HepG2 (cell line): Measurements from ENCODE around the gene IRS4. TPM values are rescaled to one million over a fixed set of nuclear protein-coding genes. Genes with fewer than 3 reads are reported as not detected.
A peak's percentile ranks its signal among the peaks of the same experiment; 100 is the strongest.

Experiments used
- ATAC-seq: fragments of 200-7000 bp; cut with Tn5 transposase; 3 replicates; pipeline ENCODE4 v1.9.1; 2020; ENCODE audit warnings: mild to moderate bottlenecking, moderate library complexity
- BruUV-seq: library from RNA; stranded (reverse); fragments of 400-500 nt; replicated peaks from 2 replicates; lab custom pipeline; 2021; lab: Mats Ljungman, UMichigan
- CTCF ChIA-PET: fragments of 300-600 bp; formaldehyde crosslinking; extraction: SDS; loops from one replicate; lab custom pipeline; 2021; ENCODE audit warnings: low total read pairs, inconsistent platforms, low intra/inter-chr PET ratio; lab: Yijun Ruan, JAX
- POLR2A ChIA-PET: fragments of 350-600 bp; sonication (Branson Sonifier 250); formaldehyde crosslinking; loops from one replicate; lab custom pipeline; 2020; ENCODE audit warnings: antibody characterized with exemption, inconsistent platforms; lab: Yijun Ruan, JAX
- DNase-seq: peaks from one replicate; pipeline ENCODE4 v3.0.0-alpha.2; 2015; ENCODE audit warnings: low spot score
- FAIRE-seq: peaks from 3 replicates; lab custom pipeline; 2011; peaks lifted over from hg19 to GRCh38; lab: Jason Lieb, UNC
- H2AFZ ChIP-seq: one replicate; pipeline ENCODE4 v1.6.1; 2011; ENCODE audit warnings: low read length, inconsistent platforms
- H3K27ac ChIP-seq: fragments of 300-600 bp; 3 replicates; pipeline ENCODE4 v1.8.0; 2011; ENCODE audit warnings: mixed run types, mild to moderate bottlenecking, mixed read lengths, low read length, inconsistent platforms; ENCODE audit not compliant: insufficient read depth; ENCODE audit errors: extremely low read length
- H3K27me3 ChIP-seq, 2 experiments: fragments of 200-600 bp in 1 of 2; 2 replicates in 1 of 2; 3 replicates in 1 of 2; pipeline versions ENCODE4 v1.6.0 to v1.8.0; 2011; ENCODE audit warnings: low read length in 2 of 2, mild to moderate bottlenecking in 2 of 2, moderate library complexity in 2 of 2, inconsistent platforms in 1 of 2; ENCODE audit not compliant: insufficient read depth in 2 of 2, control insufficient read depth in 1 of 2
- H3K36me3 ChIP-seq, 2 experiments: fragments of 200-600 bp in 1 of 2; replicated peaks in 1 of 2; 2 replicates in 1 of 2; 3 replicates in 1 of 2; pipeline versions ENCODE4 v1.5.1 to v1.8.0; 2011; ENCODE audit warnings: low read length in 2 of 2, inconsistent platforms in 1 of 2; ENCODE audit not compliant: insufficient read depth in 2 of 2, control insufficient read depth in 1 of 2
- H3K4me1 ChIP-seq: 2 replicates; pipeline ENCODE4 v1.5.1; 2012; ENCODE audit warnings: low read length, inconsistent platforms; ENCODE audit not compliant: insufficient read depth
- H3K4me2 ChIP-seq: 2 replicates; pipeline ENCODE4 v1.6.0; 2011; ENCODE audit warnings: low read depth, low read length, inconsistent platforms
- H3K4me3 ChIP-seq, 3 experiments: fragments of 200-600 bp in 1 of 3; sonication (generic), shearing (Covaris generic) in 1 of 3; replicated peaks in 1 of 3; 2 replicates each; pipeline ENCODE4 v1.5.1; 2011 to 2016; ENCODE audit warnings: low read length in 3 of 3, inconsistent platforms in 2 of 3, low read depth in 2 of 3, mild to moderate bottlenecking in 2 of 3, control low read depth in 1 of 3, mixed read lengths in 1 of 3; ENCODE audit not compliant: insufficient read depth in 1 of 3
- H3K79me2 ChIP-seq: one replicate; pipeline ENCODE4 v1.6.1; 2011; ENCODE audit warnings: low read length, inconsistent platforms; ENCODE audit not compliant: insufficient read depth
- H3K9ac ChIP-seq: 2 replicates; pipeline ENCODE4 v1.6.0; 2011; ENCODE audit warnings: mild to moderate bottlenecking, low read depth, low read length, inconsistent platforms; ENCODE audit not compliant: insufficient read depth
- H3K9me3 ChIP-seq: 2 replicates; pipeline ENCODE4 v1.5.1; 2012; ENCODE audit warnings: mild to moderate bottlenecking, low read length
- H4K20me1 ChIP-seq: 2 replicates; pipeline ENCODE4 v1.6.0; 2011; ENCODE audit warnings: inconsistent platforms, mild to moderate bottlenecking, low read length, moderate library complexity; ENCODE audit not compliant: insufficient read depth
- ELK4 ChIP-seq: sonication (generic); formaldehyde crosslinking; IDR thresholded peaks from 2 replicates; pipeline ENCODE4 v1.9.0; 2021; ENCODE audit warnings: missing genetic modification reagents, borderline replicate concordance
- KMT2B ChIP-seq: IDR thresholded peaks from 2 replicates; pipeline ENCODE4 v1.6.1; 2016; ENCODE audit warnings: missing genetic modification reagents, missing compliant biosample characterization
- MAZ ChIP-seq, 2 experiments: sonication (generic) in 1 of 2; formaldehyde crosslinking in 1 of 2; IDR thresholded peaks; 2 replicates each; pipeline versions ENCODE4 v1.5.0 to v1.6.1; 2012 to 2020; ENCODE audit warnings: low read depth in 2 of 2, mild to moderate bottlenecking in 2 of 2, borderline replicate concordance in 1 of 2, improper control_type of control experiment in 1 of 2, low read length in 1 of 2, missing genetic modification reagents in 1 of 2, moderate library complexity in 1 of 2
- MEF2D ChIP-seq: sonication (generic); formaldehyde crosslinking; IDR thresholded peaks from 2 replicates; pipeline ENCODE4 v1.5.1; 2020; ENCODE audit warnings: mild to moderate bottlenecking, missing genetic modification reagents
- PAWR ChIP-seq: sonication (generic); formaldehyde crosslinking; IDR thresholded peaks from 2 replicates; pipeline ENCODE4 v1.4.0; 2020; ENCODE audit warnings: missing genetic modification reagents, mild to moderate bottlenecking, borderline replicate concordance
- PCBP1 ChIP-seq: fragments of 200-400 bp; formaldehyde crosslinking; IDR thresholded peaks from 2 replicates; pipeline ENCODE4 v1.6.1; 2017; ENCODE audit warnings: mild to moderate bottlenecking, low read depth, low read length, borderline replicate concordance
- PHF20 ChIP-seq: sonication (generic); formaldehyde crosslinking; IDR thresholded peaks from 2 replicates; pipeline ENCODE4 v1.5.0; 2020; ENCODE audit warnings: mild to moderate bottlenecking, missing genetic modification reagents
- SP5 ChIP-seq: IDR thresholded peaks from 2 replicates; pipeline ENCODE4 v1.6.1; 2016; ENCODE audit warnings: low read depth, borderline replicate concordance
- SUZ12 ChIP-seq: fragments of 150-350 bp; IDR thresholded peaks from 2 replicates; pipeline ENCODE4 v1.6.1; 2014; ENCODE audit warnings: low read depth, low read length
- THYN1 ChIP-seq: sonication (generic); formaldehyde crosslinking; IDR thresholded peaks from 2 replicates; pipeline ENCODE4 v1.8.1; 2023; ENCODE audit warnings: low read depth, mild to moderate bottlenecking, moderate library complexity, missing genetic modification reagents, borderline replicate concordance
- ZC3H13 ChIP-seq: sonication (generic); formaldehyde crosslinking; IDR thresholded peaks from 2 replicates; pipeline ENCODE4 v1.8.1; 2023; ENCODE audit warnings: mild to moderate bottlenecking, missing genetic modification reagents, moderate library complexity
- ZNF264 ChIP-seq: sonication (generic); formaldehyde crosslinking; IDR thresholded peaks from 2 replicates; pipeline ENCODE4 v1.4.0; 2020; ENCODE audit warnings: missing genetic modification reagents
- ZNF337 ChIP-seq: sonication (generic); formaldehyde crosslinking; IDR thresholded peaks from 2 replicates; pipeline ENCODE4 v1.5.1; 2020; ENCODE audit warnings: missing genetic modification reagents, low read depth, mild to moderate bottlenecking, borderline replicate concordance
- ZNF552 ChIP-seq: sonication (generic); formaldehyde crosslinking; IDR thresholded peaks from 2 replicates; pipeline ENCODE4 v1.9.0; 2022; ENCODE audit warnings: missing genetic modification reagents, mild to moderate bottlenecking, borderline replicate concordance
- ZNF784 ChIP-seq: sonication (generic); formaldehyde crosslinking; IDR thresholded peaks from 2 replicates; pipeline ENCODE4 v1.5.1; 2020; ENCODE audit warnings: missing genetic modification reagents, mild to moderate bottlenecking, borderline replicate concordance
- WGBS: methylation state at CpG from one replicate; pipeline ENCODE4 v1.1.6; 2017; ENCODE audit warnings: low lambda C conversion rate; 5-methylcytosine and 5-hydroxymethylcytosine counted together
- in situ Hi-C: cut with HindIII; loops from 2 replicates; pipeline ENCODE4 v1.10.0; 2017; ENCODE audit warnings: low pct_unique_long_range_greater_than_20kb; ENCODE audit not compliant: extremely low pct_ligation_motif_present
- intact Hi-C: fragments of 100-400 bp; cut with micrococcal nuclease; formaldehyde crosslinking; loops from one replicate; pipeline ENCODE4 v1.10.0; 2022; ENCODE audit not compliant: unreplicated experiment
- polyA plus RNA-seq, 8 experiments: library from polyadenylated mRNA; depleted of rRNA in 3 of 8; stranded (reverse) in 7 of 8; unstranded in 1 of 8; fragments of >200 nt; fragmentation: Illumina TruSeq in 4 of 8; extraction: Trizol in 4 of 8; gene quantifications; 2 replicates each; pipeline versions ENCODE4 v1.2.1 to v1.2.3, GENCODE V29; 2011 to 2016; ENCODE audit warnings: low read depth in 4 of 8, missing spikeins in 1 of 8, mixed read lengths in 1 of 8; ENCODE audit not compliant: insufficient read depth in 1 of 8
- total RNA-seq, 5 experiments: library from RNA; depleted of rRNA; stranded (reverse); fragments of >200 nt; fragmentation: Illumina TruSeq; extraction: Trizol; gene quantifications; 2 replicates each; pipeline ENCODE4 v1.2.3, GENCODE V29; 2016; ENCODE audit warnings: low read depth in 1 of 5
- TF ChIP-seq, protein P1 (sequence below): sonication (generic); formaldehyde crosslinking; IDR thresholded peaks from 2 replicates; pipeline ENCODE4 v1.8.1; 2023; ENCODE audit warnings: missing genetic modification reagents, inconsistent platforms, borderline replicate concordance

IRS4 gene
- total and polyA plus RNA-seq, 2 of the 13 experiments (the other 11 are each of a cell fraction or from before 2014, with no cell fraction given), result not detected

DNA sequence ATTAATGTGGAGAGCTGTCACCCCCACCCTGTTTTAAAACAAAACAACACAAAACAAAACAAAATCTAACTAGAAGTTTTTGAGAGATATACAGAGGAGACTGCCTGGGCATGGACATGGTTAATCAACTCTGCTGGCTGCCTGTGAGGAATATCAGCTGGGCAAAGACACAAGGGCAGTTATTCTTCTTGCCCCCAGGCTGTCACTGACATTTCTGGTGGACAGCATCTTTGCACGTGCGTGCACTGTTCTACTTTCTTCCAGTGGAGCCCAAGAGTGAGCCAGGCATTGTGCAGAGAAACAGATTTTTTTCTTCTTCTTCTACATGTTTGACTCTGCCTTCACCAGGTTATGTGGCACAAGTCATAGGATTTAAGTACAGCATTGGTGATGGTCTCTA is 13.8 kb downstream of the IRS4 start:
- CTCF ChIA-PET, result no interaction called here
- H3K4me3 ChIP-seq, result no peak overlapping the region
- POLR2A ChIA-PET, result no interaction called here
- no peak for DNase-seq
- in situ Hi-C loops, result no loop called here
- H3K9ac ChIP-seq, result no peak overlapping the region
- no peak overlapping the region for H2AFZ ChIP-seq
- H3K79me2 ChIP-seq, result no peaks in the 10 kb centered on the region
- no peak overlapping the region for H3K27ac ChIP-seq
- WGBS, result no CpG with 5 or more reads among the region's 2 CpGs
- TF ChIP-seq SP5 (CRISPR knock-in tag) (no peak), KMT2B (no peak), MEF2D (no peak)
- TF ChIP-seq, protein P1, sequence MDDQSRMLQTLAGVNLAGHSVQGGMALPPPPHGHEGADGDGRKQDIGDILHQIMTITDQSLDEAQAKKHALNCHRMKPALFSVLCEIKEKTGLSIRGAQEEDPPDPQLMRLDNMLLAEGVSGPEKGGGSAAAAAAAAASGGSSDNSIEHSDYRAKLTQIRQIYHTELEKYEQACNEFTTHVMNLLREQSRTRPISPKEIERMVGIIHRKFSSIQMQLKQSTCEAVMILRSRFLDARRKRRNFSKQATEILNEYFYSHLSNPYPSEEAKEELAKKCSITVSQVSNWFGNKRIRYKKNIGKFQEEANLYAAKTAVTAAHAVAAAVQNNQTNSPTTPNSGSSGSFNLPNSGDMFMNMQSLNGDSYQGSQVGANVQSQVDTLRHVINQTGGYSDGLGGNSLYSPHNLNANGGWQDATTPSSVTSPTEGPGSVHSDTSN (CRISPR knock-in tag), result no peak
- TF ChIP-seq, all 625 proteins: peak for 0
- intact Hi-C loops, result no loop called here
- Histone ChIP-seq H3K4me1 (no peaks in the 10 kb centered on the region), H3K36me3 (no peaks in the 10 kb centered on the region), H4K20me1 (no peaks in the 10 kb centered on the region), H3K27me3 (no peaks in the 10 kb centered on the region), H3K9me3 (no peaks in the 10 kb centered on the region), H3K4me2 (no peak overlapping the region)
- FAIRE-seq, result no peak
- no peak for ATAC-seq
- BruUV-seq, result no TSS peak

GRCh38 chrX:108712886-108713285 is 23.5 kb downstream of the IRS4 start:
- FAIRE-seq (no peak), DNase-seq (peak; percentile 0), ATAC-seq (peak; percentile 31; the same call in 1 of the 3 replicates)
- CTCF ChIA-PET, result no interaction called here
- in situ Hi-C loops (no loop called here), intact Hi-C loops (no loop called here)
- Histone ChIP-seq H3K27ac (no peak overlapping the region), H3K4me1 (no peaks in the 10 kb centered on the region), H3K4me2 (no peak overlapping the region), H4K20me1 (no peaks in the 10 kb centered on the region), H2AFZ (no peak overlapping the region), H3K79me2 (no peaks in the 10 kb centered on the region), H3K4me3 (no peak overlapping the region), H3K9me3 (no peaks in the 10 kb centered on the region), H3K9ac (no peak overlapping the region), H3K27me3 (no peaks in the 10 kb centered on the region), H3K36me3 (no peaks in the 10 kb centered on the region)
- 0% methylated on average over 1 of the region's 1 CpG for WGBS
- no TSS peak for BruUV-seq
- POLR2A ChIA-PET, result no interaction called here
- TF ChIP-seq SUZ12 (no peak), PHF20 (CRISPR knock-in tag) (no peak), MAZ (IDR thresholded peaks at IDR 0.05; ENCODE audit: borderline replicate concordance, low read depth, low read length) (no peak), MAZ (CRISPR knock-in tag; IDR thresholded peaks at IDR 0.05; ENCODE audit: low read depth) (no peak), PCBP1 (no peak), ZNF784 (CRISPR knock-in tag) (no peak), PAWR (no peak), ZNF264 (no peak), ZNF552 (CRISPR knock-in tag) (no peak), ZC3H13 (CRISPR knock-in tag) (no peak), ELK4 (no peak), THYN1 (CRISPR knock-in tag) (no peak), ZNF337 (CRISPR knock-in tag) (no peak)
